Hepatocyte (in vitro differentiated cells): ENCODE measurements around the gene CD9.

Experiments used
- EZH2phosphoT487 ChIP-seq: fragments of 200-600 bp; sonication (generic); IDR thresholded peaks from one replicate; pipeline ENCODE4 v1.6.1; 2018; ENCODE audit warnings: antibody characterized with exemption, mild to moderate bottlenecking, low read depth, moderate library complexity; ENCODE audit not compliant: unreplicated experiment, severe bottlenecking
- TF ChIP-seq, protein P1 (sequence below): fragments of 200-600 bp; sonication (generic); IDR thresholded peaks from 2 replicates; pipeline ENCODE4 v1.5.1; 2016; ENCODE audit warnings: antibody characterized with exemption, mild to moderate bottlenecking; ENCODE audit not compliant: poor library complexity

- TF ChIP-seq EZH2phosphoT487 = no peak
- TF ChIP-seq, protein P1, sequence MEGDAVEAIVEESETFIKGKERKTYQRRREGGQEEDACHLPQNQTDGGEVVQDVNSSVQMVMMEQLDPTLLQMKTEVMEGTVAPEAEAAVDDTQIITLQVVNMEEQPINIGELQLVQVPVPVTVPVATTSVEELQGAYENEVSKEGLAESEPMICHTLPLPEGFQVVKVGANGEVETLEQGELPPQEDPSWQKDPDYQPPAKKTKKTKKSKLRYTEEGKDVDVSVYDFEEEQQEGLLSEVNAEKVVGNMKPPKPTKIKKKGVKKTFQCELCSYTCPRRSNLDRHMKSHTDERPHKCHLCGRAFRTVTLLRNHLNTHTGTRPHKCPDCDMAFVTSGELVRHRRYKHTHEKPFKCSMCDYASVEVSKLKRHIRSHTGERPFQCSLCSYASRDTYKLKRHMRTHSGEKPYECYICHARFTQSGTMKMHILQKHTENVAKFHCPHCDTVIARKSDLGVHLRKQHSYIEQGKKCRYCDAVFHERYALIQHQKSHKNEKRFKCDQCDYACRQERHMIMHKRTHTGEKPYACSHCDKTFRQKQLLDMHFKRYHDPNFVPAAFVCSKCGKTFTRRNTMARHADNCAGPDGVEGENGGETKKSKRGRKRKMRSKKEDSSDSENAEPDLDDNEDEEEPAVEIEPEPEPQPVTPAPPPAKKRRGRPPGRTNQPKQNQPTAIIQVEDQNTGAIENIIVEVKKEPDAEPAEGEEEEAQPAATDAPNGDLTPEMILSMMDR = no peak
Measured at GRCh38 chr12:6215932-6216494, 15.8 kb downstream of the CD9 start.
